ENCODE results near the gene MAP3K12. TPM values are rescaled to one million over a fixed set of nuclear protein-coding genes. Genes with fewer than 3 reads are reported as not detected.

The MAP3K12 gene
- total and polyA plus RNA-seq, 10 of the 15 experiments (the other 5 are each of a cell fraction or from before 2014, with no cell fraction given), result 0.45 to 14.9 (median 6.9) TPM

GRCh38 chr12:53532524-53533445 is 33.5 kb upstream of the MAP3K12 start:
- Histone ChIP-seq H4K20me1 (ENCODE audit: control insufficient read depth, insufficient read depth) (no peaks in the 10 kb centered on the region), H3K9ac (ENCODE audit: control insufficient read depth, insufficient read depth, low read length) (no peak overlapping the region), H2AFZ (ENCODE audit: control insufficient read depth, low read depth, low read length) (no peak overlapping the region), H3K9me3 (replicated peaks; ENCODE audit: control insufficient read depth, insufficient read depth, low read length) (no peaks in the 10 kb centered on the region), H3K27me3 (replicated peaks in 1 of 2; ENCODE audit: control insufficient read depth in 2 of 2, insufficient read depth in 2 of 2, low read length in 1 of 2) (no peaks in the 10 kb centered on the region), H3K4me2 (ENCODE audit: control insufficient read depth, insufficient read depth) (no peak overlapping the region), H3K27ac (ENCODE audit: control insufficient read depth, insufficient read depth) (no peak overlapping the region), H3K36me3 (ENCODE audit: control insufficient read depth in 2 of 2, insufficient read depth in 2 of 2, low read length in 1 of 2) (peaks cover 6 to 22% of the 10 kb centered on the region in 2 experiments), H3K4me1 (ENCODE audit: control insufficient read depth, insufficient read depth, low read length) (no peaks in the 10 kb centered on the region), H3K4me3 (no peak overlapping the region), H3K79me2 (ENCODE audit: control insufficient read depth, insufficient read depth, low read length) (no peaks in the 10 kb centered on the region)
- ATAC-seq (no peak), FAIRE-seq (no peak), DNase-seq (ENCODE audit: low read depth, low spot score) (no peak)
- BruUV-seq (replicated peaks), result no TSS peak
- WGBS (ENCODE audit: insufficient coverage, insufficient replicate concordance, low lambda C conversion rate, missing lambda C conversion rate), result 98% methylated on average over 7 of the region's 7 CpGs
- TF ChIP-seq NBN (IDR thresholded peaks at IDR 0.05), result no peak
- no peak for TF ChIP-seq MYC (IDR thresholded peaks at IDR 0.05; ENCODE audit: insufficient read depth, insufficient read length, insufficient replicate concordance, low read length, severe bottlenecking)
- TF ChIP-seq RBBP5 (conservative IDR thresholded peaks at IDR 0.05), result no peak
- TF ChIP-seq ZBTB4 (CRISPR knock-in tag; IDR thresholded peaks at IDR 0.05), result no peak
- no peak for TF ChIP-seq ZNF622 (IDR thresholded peaks at IDR 0.05)
- no peak for TF ChIP-seq IRF5 (IDR thresholded peaks at IDR 0.05; ENCODE audit: borderline replicate concordance)
- intact Hi-C loops (cut with micrococcal nuclease; ENCODE audit: unreplicated experiment), result no loop called here
- SMC1A ChIA-PET (ENCODE audit: uncharacterized antibody, unreplicated experiment), result interaction anchor here (0.8 to 1.9 kb wide), 2 partner anchors 10 to 112 kb away, joined by 3 to 4 read pairs; no protein-coding TSS in a partner anchor
- RAD21 ChIA-PET (ENCODE audit: unreplicated experiment), result no interaction called here
- POLR2A ChIA-PET, result no interaction called here
- CTCF ChIA-PET, result interaction anchor here (1.3 kb wide), 1 partner anchor 10 kb away, joined by 4 read pairs; no protein-coding TSS in a partner anchor
- in situ Hi-C loops (cut with MboI), result no loop called here
